Activated naive CD4-positive, alpha-beta T cell treated with anti-CD3 and anti-CD28 coated beads, Interleukin-2, amount 50 U/mL, for 16 hours (primary cell): ENCODE data around the gene KNG1.
"Not testable (repeated sequence)": the region's sequence is repeated elsewhere in the genome, so short reads cannot be mapped to it uniquely, and the experiment has no call there.

Experiments used
- DNase-seq: peaks from one replicate; pipeline ENCODE4 v3.0.0-alpha.2; 2020

The KNG1 gene

DNA sequence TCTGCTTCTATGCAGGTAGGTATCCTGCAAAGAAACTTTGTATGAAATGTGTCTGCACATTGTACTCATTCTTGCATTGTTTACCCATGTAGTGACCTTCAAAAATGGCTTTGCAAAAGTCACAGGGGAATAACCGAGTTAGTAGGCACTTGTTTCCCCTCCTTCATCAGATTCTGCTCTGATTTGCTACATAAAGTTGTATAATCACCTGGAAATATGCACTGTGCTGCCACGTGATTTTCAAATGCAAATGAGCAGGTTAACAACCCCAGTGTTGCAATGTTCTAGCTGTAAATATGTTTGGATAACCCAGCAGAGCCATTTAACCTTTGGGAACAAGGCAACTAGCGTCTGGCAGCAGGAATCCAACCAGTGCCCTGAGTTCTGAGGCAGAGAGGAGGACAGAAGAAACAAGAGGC is at the start of gene KNG1:
KNG1 (plus strand) TSS at position 321 of the 419 bp plus-strand sequence. CDS start 184 bp downstream, outside the sequence.
- no peak for DNase-seq

DNA sequence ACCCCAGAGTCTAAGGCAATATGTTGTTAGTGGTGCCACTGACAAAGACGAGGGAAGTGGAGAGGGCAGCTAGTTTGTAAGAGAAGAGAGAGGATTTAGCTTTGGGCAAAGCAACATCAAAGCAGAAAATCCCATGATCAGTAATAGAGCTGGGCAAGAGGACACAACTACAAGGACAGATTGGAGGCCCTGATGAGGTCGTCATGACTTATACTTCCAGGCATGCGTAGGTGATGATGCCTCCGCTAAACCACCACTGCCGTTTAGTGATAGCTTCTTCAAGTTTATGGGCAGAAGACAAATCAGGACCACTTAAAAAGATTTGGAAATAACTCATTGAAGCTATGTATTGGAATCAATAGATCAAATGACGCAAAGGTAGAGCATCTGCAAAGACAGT is 48.7 kb upstream of the KNG1 start:
- no peak for DNase-seq

- DNase-seq, result no peak
Measured at GRCh38 chr3:186669378-186670084, 47.6 kb upstream of the KNG1 start.

DNA sequence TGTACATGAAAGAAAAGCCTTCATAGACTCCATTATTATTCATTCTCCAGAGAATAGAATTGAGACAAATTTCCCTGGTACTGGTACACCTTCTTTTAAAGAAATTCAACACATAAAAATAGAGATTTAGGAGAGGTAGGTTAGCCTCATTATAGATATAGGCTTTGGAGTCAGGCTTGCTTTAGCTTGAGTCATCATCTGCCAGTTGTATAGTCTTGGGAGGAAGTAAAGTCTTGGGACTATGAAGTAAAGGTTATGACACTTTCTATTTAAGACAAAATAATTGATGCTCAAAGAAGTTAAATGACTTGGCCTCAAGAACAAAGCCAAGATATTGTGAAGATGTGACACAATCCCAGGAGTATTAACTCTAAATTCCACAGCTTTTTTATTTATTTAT is 47.0 kb upstream of the KNG1 start:
- DNase-seq, result no peak

DNA sequence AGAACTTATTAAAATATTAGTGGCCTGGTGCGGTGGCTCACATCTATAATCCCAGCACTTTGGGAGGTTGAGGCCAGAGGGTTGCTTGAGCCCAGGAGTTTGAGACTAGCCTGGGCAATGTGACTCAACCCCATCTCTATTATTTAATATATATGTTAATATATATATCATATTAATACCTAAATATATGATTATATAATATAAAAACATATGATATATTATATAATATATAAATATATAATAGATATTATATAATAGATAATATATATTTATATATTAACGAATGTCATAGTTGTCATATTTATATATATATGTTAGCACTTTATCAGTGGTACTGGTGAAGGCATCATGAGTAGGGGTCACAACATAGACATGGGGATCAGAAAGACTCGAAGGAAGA is 46.1 kb upstream of the KNG1 start:
- DNase-seq, result no peak

DNA sequence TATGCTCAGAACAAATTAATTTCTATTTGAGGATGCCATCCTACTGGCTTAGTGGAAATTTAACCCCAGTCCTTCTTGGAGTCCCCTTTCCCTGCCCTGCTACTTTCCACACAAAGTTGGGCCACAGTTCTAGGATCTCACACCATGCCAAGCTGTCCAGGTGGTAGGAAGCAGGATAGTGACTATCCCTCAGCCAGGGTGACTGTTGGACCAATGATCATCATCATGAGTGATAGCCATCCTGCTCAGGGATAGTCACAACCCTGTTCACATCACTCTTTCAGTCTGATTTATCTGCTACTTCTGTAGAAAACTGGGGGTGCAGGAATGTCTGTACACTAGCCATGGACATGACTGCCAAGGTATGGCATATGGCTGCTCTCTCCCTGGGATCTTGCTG is 38.6 kb upstream of the KNG1 start:
- DNase-seq, result no peak

DNA sequence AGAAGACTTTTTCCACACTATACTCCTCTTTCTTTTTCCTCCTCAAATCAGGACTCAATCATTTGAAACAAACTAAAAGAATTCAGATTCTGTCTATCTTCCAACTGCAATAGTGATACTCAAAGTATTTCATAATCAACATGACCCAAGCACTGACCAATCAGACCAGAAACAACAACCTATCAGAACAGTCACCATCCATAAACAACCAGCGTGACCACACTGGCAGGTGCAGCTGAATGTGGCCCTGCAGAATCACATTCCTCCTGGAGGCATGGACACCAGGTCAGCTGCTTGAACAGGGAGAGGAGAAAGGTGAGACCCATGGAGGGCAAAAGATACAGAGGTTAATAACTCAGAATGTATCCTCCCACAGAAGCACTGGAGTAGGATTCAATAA is 38.0 kb upstream of the KNG1 start:
- no peak for DNase-seq

DNA sequence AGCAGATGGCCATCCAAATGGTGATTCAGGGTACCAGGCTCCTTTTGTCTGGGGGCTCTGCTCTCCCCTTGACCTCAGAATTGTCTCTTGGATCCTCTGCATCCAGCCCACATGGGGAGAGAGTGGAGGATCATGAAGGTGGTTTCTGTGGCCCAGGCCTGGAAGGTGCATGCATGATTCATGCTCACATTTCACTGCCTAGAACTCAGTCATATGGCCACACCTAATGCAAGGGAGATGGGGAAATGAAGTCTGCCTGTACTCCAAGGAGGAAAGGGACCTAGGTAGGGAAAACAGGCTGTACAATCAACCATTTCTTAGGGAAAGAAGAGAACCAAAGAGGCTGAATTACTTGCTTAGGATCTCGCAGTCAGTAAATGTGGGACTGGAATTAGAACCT is 36.3 kb upstream of the KNG1 start:
- DNase-seq, result no peak

- no peak for DNase-seq
Measured at GRCh38 chr3:186682812-186683211, 34.3 kb upstream of the KNG1 start.

GRCh38 chr3:186683979-186684378 is 33.2 kb upstream of the KNG1 start:
- DNase-seq, result no peak

GRCh38 chr3:186686475-186686874 is 30.7 kb upstream of the KNG1 start:
- not testable (repeated sequence) for DNase-seq

DNA sequence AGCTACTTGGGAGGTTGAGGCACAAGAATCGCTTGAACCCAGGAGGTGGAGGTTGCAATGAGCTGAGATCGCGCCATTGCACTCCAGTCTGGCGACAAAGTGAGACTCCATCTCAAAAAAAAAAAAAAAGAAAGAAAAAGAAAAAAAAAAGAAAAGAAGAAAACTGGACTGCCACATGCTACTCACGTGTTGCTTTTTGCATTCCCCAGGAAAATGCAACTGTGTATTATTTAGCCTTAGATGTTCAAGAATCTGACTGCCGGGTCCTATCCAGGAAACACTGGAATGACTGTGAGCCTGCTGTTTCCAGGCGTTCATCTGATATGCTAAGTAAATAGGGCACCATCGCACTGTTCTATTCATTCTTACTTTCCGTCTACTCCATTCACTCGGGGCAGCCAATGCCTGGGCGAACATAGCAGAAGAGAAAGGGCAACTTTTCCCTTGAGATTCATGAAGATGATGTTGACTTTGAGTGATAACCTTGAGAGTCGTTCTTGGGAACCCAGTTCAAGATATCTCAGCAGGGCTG is 30.0 kb upstream of the KNG1 start:
- no peak for DNase-seq

DNA sequence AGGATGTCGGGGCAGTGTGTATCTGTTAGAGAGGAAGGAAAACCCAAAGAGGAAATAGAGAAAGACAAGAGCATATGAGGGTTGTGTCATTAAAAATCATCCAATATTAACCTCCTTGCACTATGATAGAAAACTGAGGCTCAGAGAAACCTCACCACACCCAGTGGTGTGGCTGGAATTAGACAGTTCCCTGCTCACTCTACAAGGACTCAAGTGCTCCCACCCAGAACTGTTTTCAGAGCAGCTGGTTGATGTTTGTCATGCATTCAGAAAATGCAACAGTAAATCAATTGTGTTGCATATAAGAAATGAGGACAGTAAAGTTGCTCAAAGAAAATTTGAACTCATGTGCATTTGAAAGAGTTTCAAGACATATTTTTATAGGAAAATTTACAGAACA is 26.9 kb upstream of the KNG1 start:
- not testable (repeated sequence) for DNase-seq

GRCh38 chr3:186691676-186692075 is 25.5 kb upstream of the KNG1 start:
- no peak for DNase-seq

- DNase-seq, result no peak
Measured at GRCh38 chr3:186693843-186694242, 23.3 kb upstream of the KNG1 start.

- no peak for DNase-seq
Measured at GRCh38 chr3:186694288-186695032, 22.7 kb upstream of the KNG1 start.

- no peak for DNase-seq
Measured at GRCh38 chr3:186696522-186696921, 20.6 kb upstream of the KNG1 start.

GRCh38 chr3:186697510-186697909 is 19.6 kb upstream of the KNG1 start:
- no peak for DNase-seq

DNA sequence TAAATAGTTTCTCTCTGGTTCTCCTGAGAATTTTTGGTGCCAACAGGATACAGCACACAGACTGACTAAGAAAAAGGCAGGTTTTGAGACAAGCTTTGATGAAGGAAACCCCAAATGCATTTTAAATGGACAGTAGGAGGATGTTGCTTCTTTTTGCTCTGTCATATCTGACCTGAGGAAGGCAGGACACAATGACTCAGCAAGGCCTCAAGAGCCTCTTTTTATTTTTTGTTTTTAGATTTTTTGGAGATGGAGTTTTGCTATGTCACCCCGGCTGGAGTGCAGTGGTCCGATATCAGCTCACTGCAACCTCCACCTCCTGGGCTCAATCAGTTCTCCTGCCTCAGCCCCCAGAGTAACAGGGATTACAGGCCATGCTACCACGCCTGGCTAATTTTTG is 16.9 kb upstream of the KNG1 start:
- DNase-seq, result no peak

GRCh38 chr3:186702451-186702850 is 14.7 kb upstream of the KNG1 start:
- DNase-seq, result not testable (repeated sequence)

DNA sequence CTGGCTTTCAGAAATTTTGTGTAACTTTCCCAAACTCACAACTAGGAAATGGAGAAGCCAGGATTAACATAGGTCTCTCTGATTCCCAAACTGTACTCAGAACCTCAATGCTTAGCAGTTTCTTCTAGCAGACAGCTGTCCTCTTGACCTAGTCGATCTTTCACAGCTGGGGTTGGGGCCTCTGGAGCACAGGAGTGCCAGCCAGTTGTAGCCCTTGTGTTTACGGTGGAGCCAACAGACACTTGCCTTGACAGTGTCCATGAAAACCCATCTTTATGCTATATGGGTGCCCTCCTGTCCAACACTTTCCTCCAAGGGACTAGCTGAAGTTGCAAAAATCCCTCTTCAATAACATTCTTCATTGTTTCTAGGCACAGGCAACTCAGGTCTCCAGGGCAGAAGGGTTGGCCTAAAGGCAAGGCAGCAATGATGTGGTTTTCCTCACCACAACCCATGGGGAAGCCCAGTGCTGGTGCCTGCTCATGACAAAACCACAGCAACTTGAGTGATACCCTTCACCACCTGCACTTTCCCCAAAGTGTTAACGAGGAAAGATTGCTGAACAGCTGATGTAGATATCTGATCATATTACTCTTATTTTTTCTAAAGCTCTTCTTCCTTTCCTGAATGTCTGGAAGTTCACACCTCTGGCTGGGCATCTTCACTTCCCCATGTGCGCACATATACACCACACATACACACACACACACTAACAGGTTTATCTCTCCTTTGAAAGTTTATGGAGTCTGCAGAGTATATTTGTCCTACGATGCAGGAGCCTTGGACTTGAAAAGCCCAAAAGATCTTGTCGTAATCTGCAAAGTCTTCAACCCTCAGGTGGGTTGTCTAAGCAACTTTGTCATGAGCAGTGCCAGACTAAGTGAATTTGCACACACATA is 11.0 kb upstream of the KNG1 start:
- no peak for DNase-seq

- DNase-seq, result no peak
Measured at GRCh38 chr3:186708983-186709679, 8.0 kb upstream of the KNG1 start.

DNA sequence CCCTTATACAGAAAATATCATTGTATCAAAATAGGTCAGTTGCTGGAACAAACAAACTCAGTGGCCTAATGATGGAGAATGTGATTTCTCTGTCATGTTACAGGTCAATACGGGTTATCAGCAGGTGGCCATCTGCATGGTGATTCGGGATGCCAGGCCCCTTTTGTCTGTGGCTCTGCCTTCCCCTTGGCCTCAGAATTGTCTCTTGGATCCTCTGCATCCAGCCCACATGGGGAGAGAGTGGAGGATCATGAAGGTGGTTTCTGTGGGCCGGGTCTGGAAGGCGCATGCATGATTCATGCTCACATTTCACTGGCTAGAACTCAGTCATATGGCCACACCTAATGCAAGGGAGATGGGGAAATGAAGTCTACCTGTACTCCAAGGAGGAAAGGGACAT is 6.5 kb upstream of the KNG1 start:
- not testable (repeated sequence) for DNase-seq
